Bronchus fibroblast of lung (primary cell): ENCODE data around the gene CDR2L. TPM values are rescaled to one million over a fixed set of nuclear protein-coding genes. Genes with fewer than 3 reads are reported as not detected.

Experiments used
- total RNA-seq: library from RNA; depleted of rRNA; stranded (reverse); fragments of >200 nt; gene quantifications from 2 replicates; pipeline ENCODE4 v1.2.3, GENCODE V29; 2015

Gene CDR2L
- 15.8 and 21.5 TPM in 2 replicates for total RNA-seq

GRCh38 chr17:74987418-74987908 is at the start of gene CDR2L:
CDR2L (plus strand) TSS chr17:74987632; CDS start chr17:74988044, 412 bp downstream.

GRCh38 chr17:74972107-74972972 is 15.1 kb upstream of the CDR2L start, which contains the start of gene HID1:
HID1 (minus strand) TSS chr17:74972759; CDS start chr17:74972656, 103 bp downstream.

DNA sequence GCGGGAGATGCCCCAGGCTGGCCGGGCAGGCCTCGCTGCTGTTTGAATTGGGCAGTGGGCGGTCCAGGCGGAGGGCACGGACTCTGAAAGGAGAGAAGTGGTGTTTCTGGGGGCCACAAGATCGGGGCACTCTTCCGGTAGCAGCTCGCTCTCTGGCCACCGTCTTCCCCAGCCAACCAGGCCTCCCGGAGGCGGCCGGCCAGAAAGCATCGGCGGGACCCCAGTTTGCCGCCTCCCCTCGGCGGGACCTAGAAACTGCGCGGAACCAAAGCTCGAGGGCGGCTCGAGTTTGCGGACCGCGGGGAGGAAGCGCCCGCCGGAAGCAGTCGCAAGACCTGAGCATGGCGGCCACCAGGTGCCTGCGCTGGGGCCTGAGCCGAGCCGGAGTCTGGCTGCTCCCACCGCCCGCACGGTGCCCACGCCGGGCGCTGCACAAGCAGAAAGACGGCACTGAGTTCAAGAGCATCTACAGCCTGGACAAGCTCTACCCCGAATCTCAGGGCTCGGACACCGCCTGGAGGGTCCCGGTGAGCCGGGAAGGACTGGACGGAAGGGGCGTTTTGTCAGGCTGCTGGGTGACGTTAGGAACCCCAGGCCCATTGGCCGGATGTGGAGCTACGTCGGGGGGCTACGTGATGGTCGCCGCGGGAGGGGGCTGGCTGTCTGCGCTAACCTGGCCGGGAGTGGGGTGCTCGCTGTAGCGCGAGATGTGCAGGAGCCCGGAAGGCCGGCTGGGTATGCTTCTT is 25.1 kb downstream of the CDR2L start, which contains the start of gene MRPL58:
TSS of gene MRPL58 (plus strand) at position 325 of the 746 bp plus-strand sequence. CDS start at position 342, 17 bp downstream.

DNA sequence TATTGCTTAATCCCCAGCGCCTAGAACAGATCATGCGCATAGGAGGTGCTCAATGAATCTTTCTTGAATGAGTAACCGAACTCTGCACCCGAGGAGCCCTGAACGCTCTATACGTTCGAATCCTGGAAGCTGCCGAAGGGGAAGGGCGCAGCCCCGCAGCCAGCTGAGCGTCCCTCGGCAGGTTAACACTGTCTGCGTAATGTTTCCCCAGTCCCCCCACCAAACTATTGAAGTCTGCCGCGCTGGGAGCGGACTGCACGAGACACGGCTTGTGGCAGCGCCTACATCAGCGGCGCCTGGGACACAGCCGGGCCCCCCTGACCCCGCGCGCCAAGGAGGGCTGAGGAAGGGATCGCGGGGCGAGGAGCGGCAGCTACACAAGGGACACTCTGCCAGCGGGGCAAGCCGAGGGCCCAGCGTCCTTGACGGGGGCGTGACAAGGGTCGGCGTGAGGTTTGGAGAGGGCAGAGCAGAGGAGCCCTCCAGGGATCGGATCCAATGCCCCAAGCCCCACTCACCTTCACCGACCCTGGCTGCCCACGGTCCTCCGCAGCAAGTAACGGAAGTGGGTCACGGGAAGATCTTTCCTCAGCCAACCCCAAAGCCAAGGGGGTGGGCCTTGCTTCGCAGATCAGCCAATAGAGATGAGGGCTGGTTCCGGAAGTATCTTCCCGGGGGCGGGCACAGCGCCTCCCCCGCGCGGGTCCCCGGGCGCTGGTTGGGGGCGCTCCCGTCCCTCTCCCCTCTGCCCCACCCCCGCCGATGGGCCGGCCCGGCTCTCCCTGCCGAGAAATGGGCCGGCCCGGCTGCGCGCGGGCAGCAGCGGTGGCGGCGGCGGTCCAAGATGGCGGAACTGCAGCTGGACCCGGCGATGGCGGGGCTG is 59.2 kb downstream of the CDR2L start, which contains the start of the genes ATP5PD and KCTD2:
TSS of gene ATP5PD (minus strand) at position 563 of the 883 bp plus-strand sequence. CDS start 4,319 bp downstream, outside the sequence.
TSS of gene KCTD2 (plus strand) at position 819 of the 883 bp plus-strand sequence. CDS start at position 845, 26 bp downstream.

Other genes starting within 250 kb of the CDR2L start
- 36.0 and 40.7 TPM in 2 replicates for gene NHERF1, start 239.0 kb upstream of the CDR2L start, total RNA-seq
- gene NAT9, start 211.3 kb upstream of the CDR2L start, total RNA-seq: 23.2 and 24.4 TPM in 2 replicates
- not detected in 2 replicates for gene GRIN2C, start 127.7 kb upstream of the CDR2L start, total RNA-seq
- 31.1 and 32.1 TPM in 2 replicates for gene FDXR, start 114.6 kb upstream of the CDR2L start, total RNA-seq
- not detected in 2 replicates for gene FADS6, start 94.0 kb upstream of the CDR2L start, total RNA-seq
- not detected in 2 replicates for gene USH1G, start 64.4 kb upstream of the CDR2L start, total RNA-seq
- not detected in 2 replicates for gene OTOP2, start 63.4 kb upstream of the CDR2L start, total RNA-seq
- gene OTOP3, start 51.7 kb upstream of the CDR2L start, total RNA-seq: not detected in 2 replicates
- 0.45 and 0.67 TPM in 2 replicates for gene HID1, start 14.9 kb upstream of the CDR2L start, total RNA-seq
- 95.0 and 112 TPM in 2 replicates for gene MRPL58, start 25.0 kb downstream of the CDR2L start, total RNA-seq
- gene ATP5PD, start 59.3 kb downstream of the CDR2L start, total RNA-seq: 327 and 334 TPM in 2 replicates
- gene KCTD2, start 59.6 kb downstream of the CDR2L start, total RNA-seq: 13.7 and 15.3 TPM in 2 replicates
- 8.2 and 9.2 TPM in 2 replicates for gene SLC16A5, start 100.3 kb downstream of the CDR2L start, total RNA-seq
- gene ARMC7, start 122.3 kb downstream of the CDR2L start, total RNA-seq: 3.9 and 4.5 TPM in 2 replicates
- 139 and 146 TPM in 2 replicates for gene NT5C, start 144.1 kb downstream of the CDR2L start, total RNA-seq
- 501 and 529 TPM in 2 replicates for gene JPT1, start 166.9 kb downstream of the CDR2L start, total RNA-seq
- 102 and 108 TPM in 2 replicates for gene SUMO2, start 195.3 kb downstream of the CDR2L start, total RNA-seq
- gene NUP85, start 218.0 kb downstream of the CDR2L start, total RNA-seq: 44.4 and 47.2 TPM in 2 replicates